ENCODE results near the gene ATP8B1.

ATP8B1 gene

DNA sequence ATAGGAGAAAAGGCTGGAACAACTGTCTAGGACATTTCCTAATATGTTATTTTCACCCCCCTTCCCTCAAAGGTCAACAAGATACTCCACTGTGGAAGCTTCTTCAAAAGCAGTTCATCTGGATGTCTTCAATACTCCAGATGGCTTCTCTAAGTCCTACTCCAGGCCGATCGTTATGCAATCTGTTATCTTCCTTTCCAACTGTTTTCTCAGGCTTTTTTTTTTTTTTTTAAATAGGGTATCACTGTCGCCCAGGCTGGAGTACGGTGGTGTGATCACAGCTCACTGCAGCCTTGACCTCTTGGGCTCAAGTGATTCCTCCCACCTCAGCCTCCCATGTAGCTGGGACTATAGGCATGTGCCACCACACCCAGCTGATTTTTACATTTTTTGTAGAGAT lies 26.3 kb downstream of the ATP8B1 start:
- no peaks in the 10 kb centered on the region for H3K27me3 ChIP-seq (replicated peaks; ENCODE audit: control insufficient read depth, insufficient read depth, low read length)
- no peaks in the 10 kb centered on the region for H3K36me3 ChIP-seq (ENCODE audit: control insufficient read depth, insufficient read depth, low read length)
- TF ChIP-seq, protein P1, sequence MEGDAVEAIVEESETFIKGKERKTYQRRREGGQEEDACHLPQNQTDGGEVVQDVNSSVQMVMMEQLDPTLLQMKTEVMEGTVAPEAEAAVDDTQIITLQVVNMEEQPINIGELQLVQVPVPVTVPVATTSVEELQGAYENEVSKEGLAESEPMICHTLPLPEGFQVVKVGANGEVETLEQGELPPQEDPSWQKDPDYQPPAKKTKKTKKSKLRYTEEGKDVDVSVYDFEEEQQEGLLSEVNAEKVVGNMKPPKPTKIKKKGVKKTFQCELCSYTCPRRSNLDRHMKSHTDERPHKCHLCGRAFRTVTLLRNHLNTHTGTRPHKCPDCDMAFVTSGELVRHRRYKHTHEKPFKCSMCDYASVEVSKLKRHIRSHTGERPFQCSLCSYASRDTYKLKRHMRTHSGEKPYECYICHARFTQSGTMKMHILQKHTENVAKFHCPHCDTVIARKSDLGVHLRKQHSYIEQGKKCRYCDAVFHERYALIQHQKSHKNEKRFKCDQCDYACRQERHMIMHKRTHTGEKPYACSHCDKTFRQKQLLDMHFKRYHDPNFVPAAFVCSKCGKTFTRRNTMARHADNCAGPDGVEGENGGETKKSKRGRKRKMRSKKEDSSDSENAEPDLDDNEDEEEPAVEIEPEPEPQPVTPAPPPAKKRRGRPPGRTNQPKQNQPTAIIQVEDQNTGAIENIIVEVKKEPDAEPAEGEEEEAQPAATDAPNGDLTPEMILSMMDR (IDR thresholded peaks at IDR 0.05; ENCODE audit: insufficient read depth, low read length, poor library complexity, severe bottlenecking), result no peak
- DNase-seq (ENCODE audit: extremely low read depth, insufficient read length), result no peak
- H3K4me3 ChIP-seq (replicated peaks; ENCODE audit: low read depth, low read length), result no peak overlapping the region

GRCh38 chr18:57776354-57776753 lies 26.8 kb downstream of the ATP8B1 start:
- H3K36me3 ChIP-seq (ENCODE audit: control insufficient read depth, insufficient read depth, low read length), result no peaks in the 10 kb centered on the region
- TF ChIP-seq, protein P1 (IDR thresholded peaks at IDR 0.05; ENCODE audit: insufficient read depth, low read length, poor library complexity, severe bottlenecking), result no peak
- no peaks in the 10 kb centered on the region for H3K27me3 ChIP-seq (replicated peaks; ENCODE audit: control insufficient read depth, insufficient read depth, low read length)
- H3K4me3 ChIP-seq (replicated peaks; ENCODE audit: low read depth, low read length), result no peak overlapping the region
- DNase-seq (ENCODE audit: extremely low read depth, insufficient read length), result no peak

DNA sequence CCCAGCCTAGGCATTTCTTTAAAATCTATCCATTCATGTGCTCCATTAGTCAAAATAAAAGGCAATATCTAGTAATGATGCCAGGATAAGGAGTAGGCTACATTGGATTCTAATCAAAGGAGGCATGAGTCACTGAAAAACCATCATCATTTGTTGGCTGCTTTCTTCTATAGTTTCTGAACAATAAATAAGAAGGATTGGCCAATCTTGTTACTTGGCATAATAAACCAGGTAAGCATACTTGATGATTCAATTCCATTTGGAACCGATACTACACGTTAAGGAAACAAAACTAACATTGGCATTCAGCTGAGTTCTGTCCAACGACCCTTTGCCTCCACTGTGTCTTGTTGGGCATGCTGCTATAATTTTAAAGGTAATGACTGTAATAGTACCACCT lies 27.2 kb downstream of the ATP8B1 start:
- no peaks in the 10 kb centered on the region for H3K36me3 ChIP-seq (ENCODE audit: control insufficient read depth, insufficient read depth, low read length)
- no peaks in the 10 kb centered on the region for H3K27me3 ChIP-seq (replicated peaks; ENCODE audit: control insufficient read depth, insufficient read depth, low read length)
- H3K4me3 ChIP-seq (replicated peaks; ENCODE audit: low read depth, low read length), result no peak overlapping the region
- DNase-seq (ENCODE audit: extremely low read depth, insufficient read length), result no peak
- TF ChIP-seq, protein P1 (IDR thresholded peaks at IDR 0.05; ENCODE audit: insufficient read depth, low read length, poor library complexity, severe bottlenecking), result no peak

DNA sequence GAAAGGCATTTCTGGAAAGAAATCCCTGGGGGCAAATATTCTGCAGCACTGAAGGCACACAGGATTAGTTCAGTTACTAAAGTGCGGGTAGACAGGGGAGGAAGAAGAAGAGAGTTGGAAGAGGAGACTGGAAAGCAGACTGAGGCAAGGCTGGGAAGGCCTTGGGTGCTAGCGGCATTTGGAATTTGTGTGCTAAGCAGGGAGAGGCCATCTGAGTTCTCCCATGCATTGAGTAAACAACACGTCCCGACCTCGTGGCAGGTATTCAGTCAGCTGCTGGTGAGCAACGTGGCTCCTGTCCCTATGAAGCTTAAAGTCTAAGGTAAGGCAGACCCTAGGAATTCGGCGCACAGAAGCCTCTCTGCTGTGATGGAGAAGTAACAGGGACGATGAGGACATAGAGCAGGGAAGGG lies 30.7 kb downstream of the ATP8B1 start:
- no peak for DNase-seq (ENCODE audit: extremely low read depth, insufficient read length)
- Histone ChIP-seq H3K4me3 (replicated peaks; ENCODE audit: low read depth, low read length) (no peak overlapping the region), H3K36me3 (ENCODE audit: control insufficient read depth, insufficient read depth, low read length) (no peaks in the 10 kb centered on the region), H3K27me3 (replicated peaks; ENCODE audit: control insufficient read depth, insufficient read depth, low read length) (0 out of 2 replicates have a peak, but pooled peaks cover 2% of the 10 kb centered on the region)
- TF ChIP-seq, protein P1 (IDR thresholded peaks at IDR 0.05; ENCODE audit: insufficient read depth, low read length, poor library complexity, severe bottlenecking), result no peak

- TF ChIP-seq, protein P1 (IDR thresholded peaks at IDR 0.05; ENCODE audit: insufficient read depth, low read length, poor library complexity, severe bottlenecking), result no peak
- Histone ChIP-seq H3K4me3 (replicated peaks; ENCODE audit: low read depth, low read length) (no peak overlapping the region), H3K36me3 (ENCODE audit: control insufficient read depth, insufficient read depth, low read length) (no peaks in the 10 kb centered on the region), H3K27me3 (replicated peaks; ENCODE audit: control insufficient read depth, insufficient read depth, low read length) (0 out of 2 replicates have a peak, but pooled peaks cover 2% of the 10 kb centered on the region)
- no peak for DNase-seq (ENCODE audit: extremely low read depth, insufficient read length)
These were observed 31.5 kb downstream of the ATP8B1 start for GRCh38 chr18:57771626-57772025.

DNA sequence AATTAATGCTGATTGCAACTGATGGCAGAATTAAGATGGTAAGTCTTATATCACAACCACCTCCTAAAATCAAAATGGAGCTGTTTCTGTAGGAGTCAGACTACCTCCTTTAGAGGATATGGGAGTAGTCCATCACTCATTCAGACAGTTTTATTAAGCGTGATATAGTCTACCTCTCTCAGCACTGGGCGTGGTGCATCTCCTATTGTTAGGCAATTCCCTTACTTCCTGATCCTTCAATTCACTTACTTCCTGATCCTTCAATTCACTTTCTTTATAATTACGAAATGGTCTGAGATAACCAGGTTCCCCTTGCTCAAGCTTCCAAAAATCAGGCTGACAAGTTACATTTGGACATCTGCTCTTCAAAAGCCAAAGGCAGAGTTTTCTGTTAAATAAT lies 31.9 kb downstream of the ATP8B1 start:
- DNase-seq (ENCODE audit: extremely low read depth, insufficient read length), result no peak
- H3K36me3 ChIP-seq (ENCODE audit: control insufficient read depth, insufficient read depth, low read length), result no peaks in the 10 kb centered on the region
- no peak overlapping the region for H3K4me3 ChIP-seq (replicated peaks; ENCODE audit: low read depth, low read length)
- TF ChIP-seq, protein P1 (IDR thresholded peaks at IDR 0.05; ENCODE audit: insufficient read depth, low read length, poor library complexity, severe bottlenecking), result no peak
- H3K27me3 ChIP-seq (replicated peaks; ENCODE audit: control insufficient read depth, insufficient read depth, low read length), result 0 out of 2 replicates have a peak, but pooled peaks cover 2% of the 10 kb centered on the region
